GM12873 (cell line): ENCODE measurements around the gene BTRC.
A peak's percentile ranks its signal among the peaks of the same experiment; 100 is the strongest.

Experiments used
- TF ChIP-seq, protein P1 (sequence below): IDR thresholded peaks from 2 replicates; pipeline ENCODE4 v1.5.1; 2012; ENCODE audit warnings: low read depth, mild to moderate bottlenecking, moderate library complexity, low read length, control low read depth; ENCODE audit not compliant: insufficient read depth; ENCODE audit errors: missing control alignments

Gene BTRC

DNA sequence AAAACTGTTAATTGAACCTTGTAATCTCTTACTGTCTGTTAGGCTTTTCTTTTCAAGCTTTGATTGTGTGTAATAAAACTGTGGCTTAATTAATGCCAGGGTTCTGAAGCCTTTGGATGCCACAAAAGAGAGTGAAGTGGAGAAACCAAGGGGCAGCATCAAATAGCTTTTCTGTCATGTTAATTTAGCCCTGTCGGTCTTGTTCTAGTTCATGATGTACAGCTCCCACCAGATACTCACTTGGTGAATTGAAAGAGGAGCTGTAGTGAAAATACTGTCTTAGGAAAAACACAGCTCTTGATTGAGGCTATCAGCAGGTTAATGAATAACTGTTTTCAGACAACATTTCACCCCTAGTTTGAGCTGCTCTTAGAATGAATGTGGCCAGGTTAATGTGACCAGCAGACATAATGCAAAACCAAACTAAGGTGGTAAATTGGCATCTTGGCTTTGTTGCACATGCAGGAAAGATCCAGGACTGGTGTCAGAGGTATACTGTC is 139.9 kb downstream of the BTRC start:
- TF ChIP-seq, protein P1, sequence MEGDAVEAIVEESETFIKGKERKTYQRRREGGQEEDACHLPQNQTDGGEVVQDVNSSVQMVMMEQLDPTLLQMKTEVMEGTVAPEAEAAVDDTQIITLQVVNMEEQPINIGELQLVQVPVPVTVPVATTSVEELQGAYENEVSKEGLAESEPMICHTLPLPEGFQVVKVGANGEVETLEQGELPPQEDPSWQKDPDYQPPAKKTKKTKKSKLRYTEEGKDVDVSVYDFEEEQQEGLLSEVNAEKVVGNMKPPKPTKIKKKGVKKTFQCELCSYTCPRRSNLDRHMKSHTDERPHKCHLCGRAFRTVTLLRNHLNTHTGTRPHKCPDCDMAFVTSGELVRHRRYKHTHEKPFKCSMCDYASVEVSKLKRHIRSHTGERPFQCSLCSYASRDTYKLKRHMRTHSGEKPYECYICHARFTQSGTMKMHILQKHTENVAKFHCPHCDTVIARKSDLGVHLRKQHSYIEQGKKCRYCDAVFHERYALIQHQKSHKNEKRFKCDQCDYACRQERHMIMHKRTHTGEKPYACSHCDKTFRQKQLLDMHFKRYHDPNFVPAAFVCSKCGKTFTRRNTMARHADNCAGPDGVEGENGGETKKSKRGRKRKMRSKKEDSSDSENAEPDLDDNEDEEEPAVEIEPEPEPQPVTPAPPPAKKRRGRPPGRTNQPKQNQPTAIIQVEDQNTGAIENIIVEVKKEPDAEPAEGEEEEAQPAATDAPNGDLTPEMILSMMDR, result no peak

- TF ChIP-seq, protein P1, result no peak
Observed at GRCh38 chr10:101494650-101495049, 140.7 kb downstream of the BTRC start.

GRCh38 chr10:101495324-101495925 is 141.5 kb downstream of the BTRC start:
- TF ChIP-seq, protein P1, result peak; percentile 28

DNA sequence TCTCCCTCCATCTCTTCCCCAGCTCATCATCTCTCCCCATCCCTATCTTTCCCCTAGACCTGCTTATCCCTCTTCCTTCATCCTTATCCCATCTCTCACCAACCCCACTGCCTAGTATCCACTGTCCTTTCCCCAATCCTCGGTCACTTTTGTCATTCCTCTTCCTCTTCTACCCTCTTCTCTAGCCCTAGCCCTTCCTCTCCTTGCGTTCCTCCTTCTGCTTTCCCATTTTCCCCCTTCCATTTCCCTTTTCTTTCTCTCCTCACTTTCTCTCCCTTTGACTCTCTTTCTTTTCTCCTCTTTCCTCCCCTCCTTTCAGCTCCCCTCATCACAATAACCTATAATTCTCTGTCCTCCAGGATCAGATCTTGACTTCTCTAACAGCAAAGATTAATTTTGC is 150.5 kb downstream of the BTRC start:
- TF ChIP-seq, protein P1, result no peak

GRCh38 chr10:101506829-101507661 is 153.1 kb downstream of the BTRC start:
- TF ChIP-seq, protein P1, result no peak

DNA sequence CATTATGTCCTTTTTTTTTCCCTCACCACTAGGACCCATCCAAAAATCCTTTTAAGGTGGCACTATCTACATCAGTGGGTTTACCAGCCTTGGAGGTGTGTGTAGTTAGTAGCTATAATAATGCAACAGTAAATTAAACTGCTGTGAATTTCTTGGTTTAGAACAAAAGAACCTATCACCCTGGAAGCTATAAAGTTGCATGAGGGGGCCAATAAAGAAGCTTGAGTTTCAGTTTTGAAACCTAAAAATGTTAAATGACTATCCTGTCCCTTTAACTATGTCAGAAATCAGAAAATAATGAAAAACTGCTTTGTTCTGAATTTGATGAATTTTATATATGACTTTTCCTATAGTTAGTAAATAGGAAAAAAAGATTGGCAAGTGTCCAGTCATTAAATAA is 153.9 kb downstream of the BTRC start:
- TF ChIP-seq, protein P1, result no peak

DNA sequence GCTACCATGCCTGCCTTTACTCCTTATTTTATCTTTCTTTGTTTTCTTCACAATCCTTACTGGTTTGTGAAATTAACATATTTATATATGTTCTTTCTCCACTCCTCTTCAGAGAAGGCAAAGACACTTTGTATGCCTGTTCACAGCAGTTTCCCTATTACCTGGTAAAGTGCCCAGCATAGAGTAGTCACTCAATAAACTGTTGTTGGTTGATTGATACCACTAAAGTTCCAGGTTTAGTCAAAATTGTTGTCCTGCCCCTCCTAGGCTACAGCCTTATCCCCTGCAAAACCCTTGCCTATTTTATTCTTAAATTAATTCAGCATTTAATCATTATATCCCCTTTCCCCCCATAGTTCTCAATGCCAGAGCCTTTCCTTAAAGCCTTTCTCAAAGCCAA is 158.0 kb downstream of the BTRC start:
- TF ChIP-seq, protein P1, result no peak
